ENCODE data around the gene EPHB2.

- TF ChIP-seq POLR2AphosphoS5 (IDR thresholded peaks at IDR 0.05; ENCODE audit: low read depth, low read length) (no peak), TAF1 (IDR thresholded peaks at IDR 0.05; ENCODE audit: borderline replicate concordance, insufficient read depth, low read length) (no peak), REST (IDR thresholded peaks at IDR 0.05; ENCODE audit: insufficient read depth in 1 of 2, low read depth in 2 of 2, low read length in 2 of 2) (no peak), SIN3A (IDR thresholded peaks at IDR 0.05; ENCODE audit: borderline replicate concordance, insufficient read depth, low read length) (no peak), FOXP2 (optimal IDR thresholded peaks at IDR 0.05; ENCODE audit: borderline replicate concordance, extremely low read depth, extremely low read length, insufficient read depth) (no peak)
Observed at GRCh38 chr1:22959545-22960360, 249.1 kb downstream of the EPHB2 start.

Measured in PFSK-1 (cell line).